IMR-90 (cell line): ENCODE data around the gene CHST8. TPM values are rescaled to one million over a fixed set of nuclear protein-coding genes. Genes with fewer than 3 reads are reported as not detected.

Source experiments
- ATAC-seq: fragments of 200-7000 bp; cut with Tn5 transposase; 2 replicates; pipeline ENCODE4 v1.9.1; 2020; ENCODE audit warnings: low read depth, mild to moderate bottlenecking, moderate library complexity
- BruUV-seq: library from RNA; stranded (reverse); fragments of 400-500 nt; replicated peaks from 2 replicates; lab custom pipeline; 2021; lab: Mats Ljungman, UMichigan
- CTCF ChIA-PET: fragments of 300-600 bp; formaldehyde crosslinking; extraction: SDS; loops from one replicate; lab custom pipeline; 2021; ENCODE audit warnings: antibody characterized with exemption; lab: Yijun Ruan, JAX
- POLR2A ChIA-PET: fragments of 300-600 bp; sonication (Branson Sonifier 250); formaldehyde crosslinking; loops from one replicate; lab custom pipeline; 2022; ENCODE audit warnings: antibody characterized with exemption; ENCODE audit not compliant: unreplicated experiment; lab: Charles Lee
- DNase-seq: peaks from one replicate; pipeline ENCODE4 v3.0.0; 2013
- H2AFZ ChIP-seq: replicated peaks from 2 replicates; pipeline ENCODE3; 2013; ENCODE audit warnings: low read length, mild to moderate bottlenecking; ENCODE audit not compliant: poor library complexity
- H2AK5ac ChIP-seq: 2 replicates; pipeline ENCODE4 v1.6.1; 2013; ENCODE audit warnings: low read depth, low read length, inconsistent platforms
- H2AK9ac ChIP-seq: replicated peaks from 2 replicates; pipeline ENCODE3; 2013; ENCODE audit warnings: mild to moderate bottlenecking, low read depth, low read length, moderate library complexity; ENCODE audit not compliant: poor library complexity
- H2BK120ac ChIP-seq: 2 replicates; pipeline ENCODE4 v1.6.1; 2013; ENCODE audit warnings: low read depth, low read length, inconsistent platforms
- H2BK15ac ChIP-seq: 3 replicates; pipeline ENCODE4 v1.6.1; 2013; ENCODE audit warnings: low read depth, low read length, inconsistent platforms
- H2BK20ac ChIP-seq: 2 replicates; pipeline ENCODE4 v1.6.1; 2013; ENCODE audit warnings: low read depth, mild to moderate bottlenecking, inconsistent platforms, low read length, moderate library complexity
- H2BK5ac ChIP-seq: 2 replicates; pipeline ENCODE4 v1.6.1; 2013; ENCODE audit warnings: mild to moderate bottlenecking, low read depth, low read length, inconsistent platforms; ENCODE audit not compliant: poor library complexity, severe bottlenecking
- H3K14ac ChIP-seq: replicated peaks from 2 replicates; pipeline ENCODE4 v1.6.1; 2013; ENCODE audit warnings: low read depth, low read length, inconsistent platforms
- H3K18ac ChIP-seq: 2 replicates; pipeline ENCODE4 v1.6.1; 2013; ENCODE audit warnings: low read depth, low read length, control low read depth
- H3K23ac ChIP-seq: 2 replicates; pipeline ENCODE4 v1.6.1; 2013; ENCODE audit warnings: low read depth, low read length, inconsistent platforms
- H3K27ac ChIP-seq: 2 replicates; pipeline ENCODE4 v1.5.1; 2013; ENCODE audit warnings: mild to moderate bottlenecking, control low read depth, low read length; ENCODE audit not compliant: insufficient read depth
- H3K27me3 ChIP-seq: 2 replicates; pipeline ENCODE4 v1.6.1; 2013; ENCODE audit warnings: low read length; ENCODE audit not compliant: control insufficient read depth, insufficient read depth
- H3K36me3 ChIP-seq: 2 replicates; pipeline ENCODE4 v1.6.1; 2013; ENCODE audit warnings: low read length, mixed read lengths; ENCODE audit not compliant: control insufficient read depth, insufficient read depth
- H3K4ac ChIP-seq: 2 replicates; pipeline ENCODE4 v1.6.1; 2013; ENCODE audit warnings: low read depth, low read length, inconsistent platforms
- H3K4me1 ChIP-seq: 2 replicates; pipeline ENCODE4 v1.6.1; 2013; ENCODE audit warnings: low read length, mixed read lengths; ENCODE audit not compliant: control insufficient read depth, insufficient read depth
- H3K4me2 ChIP-seq: 2 replicates; pipeline ENCODE4 v1.6.1; 2013; ENCODE audit warnings: low read depth, mild to moderate bottlenecking, control low read depth, low read length, moderate library complexity
- H3K4me3 ChIP-seq: 2 replicates; pipeline ENCODE4 v1.5.1; 2013; ENCODE audit warnings: low read depth, mild to moderate bottlenecking, control low read depth, low read length, moderate library complexity; ENCODE audit not compliant: insufficient read depth
- H3K56ac ChIP-seq: 2 replicates; pipeline ENCODE4 v1.6.1; 2013; ENCODE audit warnings: low read length, inconsistent platforms; ENCODE audit not compliant: insufficient read depth; ENCODE audit errors: extremely low read depth
- H3K79me1 ChIP-seq, 2 experiments: 2 replicates each; pipeline ENCODE4 v1.6.1; 2013; ENCODE audit warnings: low read length in 2 of 2, inconsistent platforms in 1 of 2, low read depth in 1 of 2
- H3K9ac ChIP-seq: 2 replicates; pipeline ENCODE4 v1.6.1; 2013; ENCODE audit warnings: low read depth, low read length, control low read depth
- H3K9me1 ChIP-seq: 2 replicates; pipeline ENCODE4 v1.6.1; 2013; ENCODE audit warnings: low read length, inconsistent platforms; ENCODE audit not compliant: insufficient read depth
- H3K9me3 ChIP-seq: 2 replicates; pipeline ENCODE4 v1.6.1; 2013; ENCODE audit warnings: low read length; ENCODE audit not compliant: control insufficient read depth, insufficient read depth
- H4K20me1 ChIP-seq: 2 replicates; pipeline ENCODE4 v1.6.1; 2013; ENCODE audit warnings: low read length, inconsistent platforms; ENCODE audit not compliant: insufficient read depth
- H4K5ac ChIP-seq: 2 replicates; pipeline ENCODE4 v1.6.1; 2013; ENCODE audit warnings: mild to moderate bottlenecking, low read depth, low read length, control low read depth
- H4K8ac ChIP-seq, 2 experiments: 2 replicates each; pipeline ENCODE4 v1.6.1; 2013; ENCODE audit warnings: low read depth in 2 of 2, low read length in 2 of 2, control low read depth in 1 of 2, inconsistent platforms in 1 of 2
- H4K91ac ChIP-seq: 2 replicates; pipeline ENCODE4 v1.6.1; 2013; ENCODE audit warnings: low read depth, low read length, inconsistent platforms; ENCODE audit not compliant: insufficient read depth
- BHLHE40 ChIP-seq: fragments of 150-350 bp; IDR thresholded peaks from 2 replicates; pipeline ENCODE4 v1.6.1; 2016; ENCODE audit warnings: mild to moderate bottlenecking, low read depth, low read length
- CEBPB ChIP-seq: IDR thresholded peaks from 2 replicates; pipeline ENCODE4 v1.6.1; 2012; ENCODE audit warnings: low read depth, low read length, improper control_type of control experiment
- CHD1 ChIP-seq: IDR thresholded peaks from 2 replicates; pipeline ENCODE4 v1.6.1; 2012; ENCODE audit warnings: low read depth, low read length, improper control_type of control experiment
- CTCF ChIP-seq: conservative IDR thresholded peaks from 2 replicates; pipeline ENCODE4 v1.5.1; 2012; ENCODE audit warnings: mild to moderate bottlenecking, low read depth, low read length, improper control_type of control experiment
- ELK1 ChIP-seq: fragments of 150-350 bp; IDR thresholded peaks from 2 replicates; pipeline ENCODE4 v1.6.1; 2016; ENCODE audit warnings: low read depth, mild to moderate bottlenecking, low read length, moderate library complexity, borderline replicate concordance
- FOS ChIP-seq: fragments of 150-350 bp; IDR thresholded peaks from 2 replicates; pipeline ENCODE4 v1.6.1; 2016; ENCODE audit warnings: low read depth, low read length
- MAFK ChIP-seq: IDR thresholded peaks from 2 replicates; pipeline ENCODE4 v1.6.1; 2012; ENCODE audit warnings: low read depth, low read length, improper control_type of control experiment
- MAZ ChIP-seq: IDR thresholded peaks from 2 replicates; pipeline ENCODE4 v1.6.1; 2012; ENCODE audit warnings: low read depth, mild to moderate bottlenecking, low read length, improper control_type of control experiment, moderate library complexity, borderline replicate concordance
- MXI1 ChIP-seq: IDR thresholded peaks from 2 replicates; pipeline ENCODE4 v1.6.1; 2012; ENCODE audit warnings: low read depth, mild to moderate bottlenecking, low read length, moderate library complexity, borderline replicate concordance
- NFE2L2 ChIP-seq: fragments of 150-350 bp; IDR thresholded peaks from 2 replicates; pipeline ENCODE4 v1.6.1; 2016; ENCODE audit warnings: low read depth, mild to moderate bottlenecking, low read length
- POLR2A ChIP-seq: IDR thresholded peaks from 2 replicates; pipeline ENCODE4 v1.6.1; 2012; ENCODE audit warnings: mild to moderate bottlenecking, low read depth, low read length
- RAD21 ChIP-seq: IDR thresholded peaks from 2 replicates; pipeline ENCODE4 v1.6.1; 2012; ENCODE audit warnings: low read length, improper control_type of control experiment
- RCOR1 ChIP-seq: IDR thresholded peaks from 2 replicates; pipeline ENCODE4 v1.6.1; 2012; ENCODE audit warnings: mild to moderate bottlenecking, low read length, improper control_type of control experiment; ENCODE audit not compliant: insufficient replicate concordance
- RFX5 ChIP-seq: IDR thresholded peaks from 2 replicates; pipeline ENCODE4 v1.8.0; 2012; ENCODE audit warnings: low read depth, mild to moderate bottlenecking, low read length, moderate library complexity
- SMC3 ChIP-seq: fragments of 150-350 bp; IDR thresholded peaks from 2 replicates; pipeline ENCODE4 v1.6.1; 2016; ENCODE audit warnings: low read depth, mild to moderate bottlenecking, antibody characterized with exemption, low read length, moderate library complexity
- USF2 ChIP-seq: fragments of 150-350 bp; IDR thresholded peaks from 2 replicates; pipeline ENCODE4 v1.6.1; 2017; ENCODE audit warnings: mild to moderate bottlenecking, antibody characterized with exemption, low read length, low read depth
- WGBS, 2 experiments: methylation state at CpG; one replicate each; pipeline versions ENCODE4 v1.1.5 to v1.1.7; 2013; ENCODE audit warnings: missing lambda C conversion rate in 2 of 2; ENCODE audit not compliant: insufficient read length in 1 of 2; ENCODE audit errors: extremely low coverage in 2 of 2; 5-methylcytosine and 5-hydroxymethylcytosine counted together
- dilution Hi-C: fragments of 300-500 bp; cut with HindIII; formaldehyde crosslinking; loops from one replicate; pipeline ENCODE4 v1.14.3; 2018; ENCODE audit warnings: low sequenced_read_pairs; ENCODE audit not compliant: unreplicated experiment
- in situ Hi-C: fragments of 300-500 bp; cut with MboI; formaldehyde crosslinking; loops from 3 replicates; pipeline ENCODE4 v1.14.3; 2019; ENCODE audit warnings: low sequenced_read_pairs, inconsistent platforms, mixed read lengths
- intact Hi-C: fragments of 100-400 bp; cut with micrococcal nuclease; formaldehyde crosslinking; loops from 2 replicates; pipeline ENCODE4 v1.10.0; 2022
- polyA plus RNA-seq, 3 experiments: library from polyadenylated mRNA; depleted of rRNA; stranded (reverse); fragments of >200 nt; gene quantifications; 2 replicates each; pipeline ENCODE4 v1.2.3, GENCODE V29; 2012; ENCODE audit warnings: low replicate concordance in 1 of 3
- total RNA-seq: library from RNA; depleted of rRNA; stranded (reverse); fragments of >200 nt; gene quantifications from 2 replicates; pipeline ENCODE4 v1.2.3, GENCODE V29; 2012

Gene CHST8
- total and polyA plus RNA-seq, 2 of the 4 experiments (the other 2 are of a cell fraction): not detected

GRCh38 chr19:33726756-33727155, 105.0 kb downstream of the CHST8 start:
- dilution Hi-C loops: no loop called here
- ATAC-seq: no peak

More at GRCh38 chr19:33726756-33727155, 105.0 kb downstream of the CHST8 start:
- Histone ChIP-seq H2BK5ac (no peak overlapping the region), H3K56ac (no peak overlapping the region), H2BK120ac (no peak overlapping the region), H4K91ac (no peak overlapping the region), H3K9ac (no peak overlapping the region), H2AK5ac (no peak overlapping the region), H3K18ac (no peak overlapping the region), H2AK9ac (no peak overlapping the region), H3K23ac (no peak overlapping the region), H2BK15ac (no peak overlapping the region), H4K20me1 (no peaks in the 10 kb centered on the region), H3K4me3 (no peak overlapping the region), H3K79me1 (no peaks in the 10 kb centered on the region), H3K4me2 (no peak overlapping the region), H4K8ac (no peak overlapping the region), H3K9me1 (no peaks in the 10 kb centered on the region), H2AFZ (no peak overlapping the region), H3K14ac (no peak overlapping the region), H3K4me1 (no peaks in the 10 kb centered on the region), H3K4ac (no peak overlapping the region), H4K5ac (no peak overlapping the region), H3K9me3 (no peaks in the 10 kb centered on the region; the same call in 1 of the 2 replicates), H3K36me3 (no peaks in the 10 kb centered on the region), H2BK20ac (no peak overlapping the region), H3K27me3 (no peaks in the 10 kb centered on the region), H3K27ac (no peak overlapping the region)
- WGBS, 2 experiments: 24% methylated on average over 7 of the region's 12 CpGs; no CpG with 5 or more reads in 1 of the 2 experiments
- no peak for DNase-seq
- in situ Hi-C loops (no loop called here), intact Hi-C loops (no loop called here)
- TF ChIP-seq CEBPB (no peak), ELK1 (no peak), POLR2A (no peak), CHD1 (no peak), BHLHE40 (no peak), MAFK (no peak), MAZ (no peak), SMC3 (no peak), CTCF (no peak), RFX5 (no peak), USF2 (no peak), MXI1 (no peak), RCOR1 (no peak), NFE2L2 (no peak), RAD21 (no peak), FOS (no peak)
- ChIA-PET CTCF (no interaction called here), POLR2A (no interaction called here)
- no TSS peak for BruUV-seq
